HCT116 (cell line): ENCODE results near the gene SUN5. TPM values are rescaled to one million over a fixed set of nuclear protein-coding genes. Genes with fewer than 3 reads are reported as not detected.

Source experiments
- ATAC-seq: fragments of 200-7000 bp; cut with Tn5 transposase; 2 replicates; pipeline ENCODE4 v1.9.1; 2020; ENCODE audit warnings: mild to moderate bottlenecking, moderate library complexity
- BruUV-seq: library from RNA; stranded (reverse); fragments of 400-500 nt; replicated peaks from 2 replicates; lab custom pipeline; 2021; lab: Mats Ljungman, UMichigan
- CTCF ChIA-PET: fragments of 300-600 bp; sonication (Branson Sonifier 250); formaldehyde crosslinking; loops from one replicate; lab custom pipeline; 2021; ENCODE audit warnings: antibody characterized with exemption; lab: Charles Lee
- POLR2A ChIA-PET: fragments of 300-600, 350-600 bp; sonication (Branson Sonifier 250); formaldehyde crosslinking; loops from one replicate; lab custom pipeline; 2021; ENCODE audit warnings: antibody characterized with exemption; lab: Charles Lee
- RAD21 ChIA-PET, 2 experiments: fragments of 300-600 bp; sonication (Branson Sonifier 250); formaldehyde crosslinking; loops; one replicate each; lab custom pipeline; 2023; ENCODE audit warnings: low total read pairs in 2 of 2; ENCODE audit not compliant: uncharacterized antibody in 2 of 2, unreplicated experiment in 2 of 2, low non-redundant PET in 1 of 2; lab: Charles Lee
- DNase-seq: peaks from one replicate; pipeline ENCODE4 v3.0.0-alpha.2; 2010; ENCODE audit warnings: low read depth, low spot score
- H2AFZ ChIP-seq: fragments of 200-600 bp; shearing (Covaris generic), sonication (generic); 2 replicates; pipeline ENCODE4 v1.6.1; 2017; ENCODE audit warnings: low read depth, mixed run types, mixed read lengths, antibody characterized with exemption, low read length; ENCODE audit not compliant: poor library complexity, severe bottlenecking
- H3K27ac ChIP-seq: 2 replicates; pipeline ENCODE4 v1.5.1; 2012; ENCODE audit warnings: low read depth, low read length
- H3K27me3 ChIP-seq: fragments of 200-600 bp; sonication (generic); 2 replicates; pipeline ENCODE4 v1.6.1; 2016; ENCODE audit warnings: mixed run types, low read length, mixed read lengths; ENCODE audit not compliant: insufficient read depth
- H3K36me3 ChIP-seq, 2 experiments: fragments of 200-500 bp in 1 of 2; fragments of 200-600 bp in 1 of 2; sonication (Bioruptor generic) in 1 of 2; sonication (generic) in 1 of 2; 2 replicates each; pipeline versions ENCODE4 v1.5.1 to v1.6.1; 2014 to 2016; ENCODE audit warnings: low read length in 2 of 2, inconsistent platforms in 1 of 2, mixed read lengths in 1 of 2, mixed run types in 1 of 2; ENCODE audit not compliant: insufficient read depth in 2 of 2, control insufficient read depth in 1 of 2
- H3K4me1 ChIP-seq, 2 experiments: fragments of 200-600 bp in 1 of 2; sonication (generic) in 1 of 2; 2 replicates each; pipeline versions ENCODE4 v1.5.1 to v1.6.1; 2012 to 2017; ENCODE audit warnings: low read length in 2 of 2, inconsistent platforms in 1 of 2, mild to moderate bottlenecking in 1 of 2, mixed read lengths in 1 of 2, mixed run types in 1 of 2, moderate library complexity in 1 of 2; ENCODE audit not compliant: insufficient read depth in 2 of 2, control insufficient read depth in 1 of 2
- H3K4me2 ChIP-seq: fragments of 200-600 bp; sonication (generic); 2 replicates; pipeline ENCODE4 v1.6.1; 2017; ENCODE audit warnings: mixed run types, low read length, mixed read lengths
- H3K4me3 ChIP-seq, 2 experiments: fragments of 200-600 bp in 1 of 2; sonication (generic) in 1 of 2; replicated peaks in 1 of 2; 2 replicates each; pipeline ENCODE4 v1.5.1; 2011 to 2016; ENCODE audit warnings: low read length in 2 of 2, control low read depth in 1 of 2, low read depth in 1 of 2, mild to moderate bottlenecking in 1 of 2, mixed read lengths in 1 of 2, mixed run types in 1 of 2
- H3K79me2 ChIP-seq: fragments of 200-600 bp; sonication (generic); 2 replicates; pipeline ENCODE4 v1.6.1; 2017; ENCODE audit warnings: mild to moderate bottlenecking, mixed run types, low read length, moderate library complexity, mixed read lengths; ENCODE audit not compliant: insufficient read depth
- H3K9ac ChIP-seq: fragments of 200-600 bp; sonication (generic); 2 replicates; pipeline ENCODE4 v1.6.1; 2016; ENCODE audit warnings: low read length, mixed read lengths
- H3K9me2 ChIP-seq: fragments of 200-600 bp; sonication (generic), shearing (Covaris generic); 2 replicates; pipeline ENCODE4 v1.6.1; 2017; ENCODE audit warnings: mixed run types, mild to moderate bottlenecking, moderate library complexity; ENCODE audit not compliant: insufficient read depth
- H3K9me3 ChIP-seq, 2 experiments: fragments of 200-500 bp in 1 of 2; fragments of 200-600 bp in 1 of 2; sonication (Bioruptor generic) in 1 of 2; sonication (generic) in 1 of 2; 2 replicates each; pipeline ENCODE4 v1.6.1; 2014 to 2017; ENCODE audit warnings: low read length in 2 of 2, mixed read lengths in 2 of 2, inconsistent platforms in 1 of 2, low read depth in 1 of 2, mild to moderate bottlenecking in 1 of 2, mixed run types in 1 of 2, moderate library complexity in 1 of 2; ENCODE audit not compliant: control insufficient read depth in 1 of 2, insufficient read depth in 1 of 2
- H4K20me1 ChIP-seq: fragments of 200-600 bp; sonication (generic), shearing (Covaris generic); 2 replicates; pipeline ENCODE4 v1.6.1; 2017; ENCODE audit warnings: mixed run types, mild to moderate bottlenecking, moderate library complexity; ENCODE audit not compliant: insufficient read depth
- ATF3 ChIP-seq: IDR thresholded peaks from 2 replicates; pipeline ENCODE4 v1.6.1; 2012
- CBX3 ChIP-seq: IDR thresholded peaks from 2 replicates; pipeline ENCODE4 v1.6.1; 2012; ENCODE audit warnings: low read depth
- CEBPB ChIP-seq: IDR thresholded peaks from 2 replicates; pipeline ENCODE4 v1.6.1; 2012; ENCODE audit warnings: low read depth
- EGR1 ChIP-seq: IDR thresholded peaks from 2 replicates; pipeline ENCODE4 v1.6.1; 2012; ENCODE audit warnings: low read depth
- ELF1 ChIP-seq: IDR thresholded peaks from 2 replicates; pipeline ENCODE4 v1.6.1; 2012; ENCODE audit warnings: low read depth, borderline replicate concordance
- EZH2phosphoT487 ChIP-seq: fragments of 200-600 bp; IDR thresholded peaks from 2 replicates; pipeline ENCODE4 v1.6.1; 2018; ENCODE audit warnings: antibody characterized with exemption, borderline replicate concordance
- FOSL1 ChIP-seq: IDR thresholded peaks from 2 replicates; pipeline ENCODE4 v1.6.1; 2012; ENCODE audit warnings: low read depth
- MAX ChIP-seq: IDR thresholded peaks from 2 replicates; pipeline ENCODE4 v1.6.1; 2012
- POLR2A ChIP-seq: IDR thresholded peaks from 2 replicates; pipeline ENCODE4 v1.7.0; 2011; ENCODE audit warnings: borderline replicate concordance; ENCODE audit not compliant: insufficient read depth, insufficient read length; ENCODE audit errors: extremely low read depth
- RAD21 ChIP-seq: IDR thresholded peaks from 2 replicates; pipeline ENCODE4 v1.6.1; 2012; ENCODE audit warnings: low read depth, mild to moderate bottlenecking
- REST ChIP-seq: IDR thresholded peaks from 2 replicates; pipeline ENCODE4 v1.6.1; 2012; ENCODE audit warnings: low read depth
- SP1 ChIP-seq: IDR thresholded peaks from 2 replicates; pipeline ENCODE4 v1.6.1; 2012; ENCODE audit warnings: low read depth
- SRF ChIP-seq: IDR thresholded peaks from 2 replicates; pipeline ENCODE4 v1.6.1; 2012; ENCODE audit warnings: low read depth
- YY1 ChIP-seq: IDR thresholded peaks from 2 replicates; pipeline ENCODE4 v1.6.1; 2011; ENCODE audit warnings: low read length, low read depth, moderate library complexity, mild to moderate bottlenecking; ENCODE audit not compliant: insufficient replicate concordance; ENCODE audit errors: extremely low read depth
- ZFX ChIP-seq: fragments of 450-650 bp; IDR thresholded peaks from 2 replicates; pipeline ENCODE4 v1.6.1; 2017
- intact Hi-C: fragments of 100-400 bp; cut with micrococcal nuclease; formaldehyde crosslinking; loops from 2 replicates; pipeline ENCODE4 v1.10.0; 2022
- total RNA-seq: library from RNA; stranded (reverse); gene quantifications from one replicate; pipeline ENCODE4 v1.2.1, GENCODE V29; 2021; ENCODE audit not compliant: unreplicated experiment
- TF ChIP-seq, protein P1 (sequence below), 3 experiments: fragments of 200-600 bp in 1 of 3; sonication (generic) in 1 of 3; IDR thresholded peaks in 2 of 3; conservative IDR thresholded peaks in 1 of 3; 2 replicates each; pipeline ENCODE4 v1.5.1; 2012 to 2017; ENCODE audit warnings: low read depth in 2 of 3, low read length in 2 of 3, antibody characterized with exemption in 1 of 3, borderline replicate concordance in 1 of 3, control low read depth in 1 of 3, mild to moderate bottlenecking in 1 of 3, mixed read lengths in 1 of 3, mixed run types in 1 of 3, moderate library complexity in 1 of 3; ENCODE audit not compliant: insufficient read depth in 1 of 3
- TF ChIP-seq, protein P2 (sequence below): IDR thresholded peaks from 2 replicates; pipeline ENCODE4 v1.6.1; 2011; ENCODE audit warnings: mild to moderate bottlenecking, low read length, moderate library complexity; ENCODE audit not compliant: insufficient replicate concordance; ENCODE audit errors: extremely low read depth

SUN5 gene
- total RNA-seq, 1 experiment from 2014 or later = not detected

DNA sequence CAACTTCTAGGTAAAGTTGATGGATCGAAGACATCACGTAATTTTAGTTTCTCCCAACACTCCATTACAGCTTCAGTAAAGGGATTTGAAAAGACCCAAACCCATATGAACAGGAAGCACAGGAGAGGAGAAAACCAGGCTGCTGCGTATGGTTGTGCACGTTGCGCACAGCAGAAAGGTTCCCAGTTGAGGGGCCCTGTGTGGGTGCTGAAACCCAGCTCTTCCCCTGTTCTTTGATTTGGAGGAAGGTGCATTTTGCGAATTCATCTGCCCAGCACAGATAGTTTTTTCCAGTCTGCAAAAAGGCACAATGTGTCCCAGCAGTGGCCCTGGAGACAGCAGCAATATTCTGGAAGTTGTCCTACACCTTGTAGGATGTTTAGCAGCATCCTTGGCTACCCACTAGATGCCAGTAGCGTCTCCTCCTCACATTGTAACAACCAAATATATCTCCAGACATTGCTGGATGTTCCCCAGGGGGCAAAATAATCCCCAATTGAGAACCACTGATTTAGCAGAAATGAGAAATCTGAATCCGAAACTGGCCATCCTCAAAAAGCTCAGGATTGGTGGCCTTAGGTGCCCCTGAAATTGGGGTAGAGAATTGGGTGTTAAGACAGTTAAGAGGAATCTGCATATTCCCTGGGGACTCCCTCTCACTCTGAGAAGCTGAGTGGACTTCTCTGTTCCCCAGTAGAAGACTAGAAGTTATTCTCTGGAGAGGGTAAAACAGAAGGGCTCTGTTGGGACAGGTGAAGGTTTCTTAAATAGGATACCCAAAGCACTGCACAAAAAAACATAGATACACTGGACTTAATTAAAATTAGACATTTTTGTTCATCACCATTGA lies 12.2 kb downstream of the SUN5 start:
- intact Hi-C loops = no loop called here
- BruUV-seq = no TSS peak
- TF ChIP-seq YY1 (no peak), MAX (no peak), CEBPB (no peak), SP1 (no peak), EZH2phosphoT487 (no peak), ZFX (no peak), FOSL1 (no peak), CBX3 (no peak), ATF3 (no peak), REST (no peak), SRF (no peak), RAD21 (no peak), POLR2A (no peak), ELF1 (no peak), EGR1 (no peak)
- TF ChIP-seq, protein P1, sequence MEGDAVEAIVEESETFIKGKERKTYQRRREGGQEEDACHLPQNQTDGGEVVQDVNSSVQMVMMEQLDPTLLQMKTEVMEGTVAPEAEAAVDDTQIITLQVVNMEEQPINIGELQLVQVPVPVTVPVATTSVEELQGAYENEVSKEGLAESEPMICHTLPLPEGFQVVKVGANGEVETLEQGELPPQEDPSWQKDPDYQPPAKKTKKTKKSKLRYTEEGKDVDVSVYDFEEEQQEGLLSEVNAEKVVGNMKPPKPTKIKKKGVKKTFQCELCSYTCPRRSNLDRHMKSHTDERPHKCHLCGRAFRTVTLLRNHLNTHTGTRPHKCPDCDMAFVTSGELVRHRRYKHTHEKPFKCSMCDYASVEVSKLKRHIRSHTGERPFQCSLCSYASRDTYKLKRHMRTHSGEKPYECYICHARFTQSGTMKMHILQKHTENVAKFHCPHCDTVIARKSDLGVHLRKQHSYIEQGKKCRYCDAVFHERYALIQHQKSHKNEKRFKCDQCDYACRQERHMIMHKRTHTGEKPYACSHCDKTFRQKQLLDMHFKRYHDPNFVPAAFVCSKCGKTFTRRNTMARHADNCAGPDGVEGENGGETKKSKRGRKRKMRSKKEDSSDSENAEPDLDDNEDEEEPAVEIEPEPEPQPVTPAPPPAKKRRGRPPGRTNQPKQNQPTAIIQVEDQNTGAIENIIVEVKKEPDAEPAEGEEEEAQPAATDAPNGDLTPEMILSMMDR (IDR thresholded peaks at IDR 0.05 in 2 of 3, conservative IDR thresholded peaks at IDR 0.05 in 1 of 3; ENCODE audit: borderline replicate concordance in 1 of 3, insufficient read depth in 1 of 3, low read depth in 2 of 3, low read length in 2 of 3) = no peak
- TF ChIP-seq, protein P2, sequence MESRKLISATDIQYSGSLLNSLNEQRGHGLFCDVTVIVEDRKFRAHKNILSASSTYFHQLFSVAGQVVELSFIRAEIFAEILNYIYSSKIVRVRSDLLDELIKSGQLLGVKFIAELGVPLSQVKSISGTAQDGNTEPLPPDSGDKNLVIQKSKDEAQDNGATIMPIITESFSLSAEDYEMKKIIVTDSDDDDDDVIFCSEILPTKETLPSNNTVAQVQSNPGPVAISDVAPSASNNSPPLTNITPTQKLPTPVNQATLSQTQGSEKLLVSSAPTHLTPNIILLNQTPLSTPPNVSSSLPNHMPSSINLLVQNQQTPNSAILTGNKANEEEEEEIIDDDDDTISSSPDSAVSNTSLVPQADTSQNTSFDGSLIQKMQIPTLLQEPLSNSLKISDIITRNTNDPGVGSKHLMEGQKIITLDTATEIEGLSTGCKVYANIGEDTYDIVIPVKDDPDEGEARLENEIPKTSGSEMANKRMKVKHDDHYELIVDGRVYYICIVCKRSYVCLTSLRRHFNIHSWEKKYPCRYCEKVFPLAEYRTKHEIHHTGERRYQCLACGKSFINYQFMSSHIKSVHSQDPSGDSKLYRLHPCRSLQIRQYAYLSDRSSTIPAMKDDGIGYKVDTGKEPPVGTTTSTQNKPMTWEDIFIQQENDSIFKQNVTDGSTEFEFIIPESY = no peak
- H3K36me3 ChIP-seq = no peaks in the 10 kb centered on the region
- H4K20me1 ChIP-seq = no peaks in the 10 kb centered on the region
- RAD21 ChIA-PET = no interaction called here
- peaks cover 0 to 5% of the 10 kb centered on the region in 2 experiments; a peak in 1 of 4 replicates for H3K4me1 ChIP-seq
- CTCF ChIA-PET = no interaction called here
- no peak overlapping the region for H2AFZ ChIP-seq
- no peaks in the 10 kb centered on the region for H3K27me3 ChIP-seq
- H3K9me2 ChIP-seq = no peaks in the 10 kb centered on the region
- no peak for ATAC-seq
- POLR2A ChIA-PET = no interaction called here
- H3K9ac ChIP-seq = no peak overlapping the region
- H3K9me3 ChIP-seq = peaks cover 0 to 3% of the 10 kb centered on the region in 2 experiments; a peak in 1 of 4 replicates
- H3K4me2 ChIP-seq = no peak overlapping the region
- DNase-seq = no peak
- H3K79me2 ChIP-seq = no peaks in the 10 kb centered on the region
- H3K27ac ChIP-seq = no peak overlapping the region
- H3K4me3 ChIP-seq = no peak overlapping the region
